MM.1S (cell line): Measurements from ENCODE around the gene HMGN3.

Source experiments
- EZH2 ChIP-seq: fragments of 300-600 bp; sonication (generic); optimal IDR thresholded peaks from 2 replicates; pipeline ENCODE3; 2017; ENCODE audit warnings: low read depth, mild to moderate bottlenecking, antibody characterized with exemption, low read length, mixed read lengths
- EZH2phosphoT487 ChIP-seq: fragments of 300-600 bp; sonication (generic); IDR thresholded peaks from 2 replicates; pipeline ENCODE4 v1.6.1; 2018; ENCODE audit warnings: antibody characterized with exemption, low read length
- TF ChIP-seq, protein P1 (sequence below): fragments of 300-600 bp; sonication (generic); IDR thresholded peaks from 2 replicates; pipeline ENCODE4 v1.5.1; 2016; ENCODE audit warnings: antibody characterized with exemption, low read length, mixed read lengths

DNA sequence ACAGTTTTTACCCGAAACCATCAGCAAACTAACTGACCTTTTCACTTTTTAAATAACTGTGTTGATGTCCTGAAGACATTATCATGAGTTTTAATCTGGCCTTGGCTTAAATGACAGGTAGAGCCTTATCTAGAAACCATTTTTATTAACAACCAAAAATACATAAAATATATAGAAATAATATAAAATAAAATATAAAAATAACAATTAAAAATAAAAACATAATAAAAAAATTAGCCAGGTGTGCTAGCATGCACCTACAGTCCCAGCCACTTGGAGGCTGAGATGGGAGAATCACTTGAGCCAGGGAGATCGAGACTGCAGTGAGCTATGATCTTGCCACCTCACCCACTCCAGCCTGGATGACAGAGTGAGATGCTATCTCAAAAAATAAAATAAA lies 21.6 kb downstream of the HMGN3 start:
- TF ChIP-seq EZH2 (no peak), EZH2phosphoT487 (no peak)
- TF ChIP-seq, protein P1, sequence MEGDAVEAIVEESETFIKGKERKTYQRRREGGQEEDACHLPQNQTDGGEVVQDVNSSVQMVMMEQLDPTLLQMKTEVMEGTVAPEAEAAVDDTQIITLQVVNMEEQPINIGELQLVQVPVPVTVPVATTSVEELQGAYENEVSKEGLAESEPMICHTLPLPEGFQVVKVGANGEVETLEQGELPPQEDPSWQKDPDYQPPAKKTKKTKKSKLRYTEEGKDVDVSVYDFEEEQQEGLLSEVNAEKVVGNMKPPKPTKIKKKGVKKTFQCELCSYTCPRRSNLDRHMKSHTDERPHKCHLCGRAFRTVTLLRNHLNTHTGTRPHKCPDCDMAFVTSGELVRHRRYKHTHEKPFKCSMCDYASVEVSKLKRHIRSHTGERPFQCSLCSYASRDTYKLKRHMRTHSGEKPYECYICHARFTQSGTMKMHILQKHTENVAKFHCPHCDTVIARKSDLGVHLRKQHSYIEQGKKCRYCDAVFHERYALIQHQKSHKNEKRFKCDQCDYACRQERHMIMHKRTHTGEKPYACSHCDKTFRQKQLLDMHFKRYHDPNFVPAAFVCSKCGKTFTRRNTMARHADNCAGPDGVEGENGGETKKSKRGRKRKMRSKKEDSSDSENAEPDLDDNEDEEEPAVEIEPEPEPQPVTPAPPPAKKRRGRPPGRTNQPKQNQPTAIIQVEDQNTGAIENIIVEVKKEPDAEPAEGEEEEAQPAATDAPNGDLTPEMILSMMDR = no peak
